ENCODE measurements around the gene POLR2C.

- TF ChIP-seq POLR2A (IDR thresholded peaks at IDR 0.05) (no peak), CTCF (IDR thresholded peaks at IDR 0.05) (no peak), POLR2AphosphoS5 (IDR thresholded peaks at IDR 0.05) (no peak)
These were observed 54.3 kb downstream of the POLR2C start for GRCh38 chr16:57516773-57517172.

Data from upper lobe of left lung (tissue), 4 donors.